Stimulated activated CD8-positive, alpha-beta memory T cell treated with anti-CD3 and anti-CD28 coated beads, Interleukin-12 subunit alpha, Interleukin-12 subunit beta, amount 100 ng/mL, for 24 hours (primary cell): Measurements from ENCODE around the gene TINAGL1.
A peak's percentile ranks its signal among the peaks of the same experiment; 100 is the strongest.

Source experiments
- DNase-seq: peaks from one replicate; pipeline ENCODE4 v3.0.0-alpha.2; 2020; ENCODE audit errors: extremely low read depth

TINAGL1 gene, protein sequence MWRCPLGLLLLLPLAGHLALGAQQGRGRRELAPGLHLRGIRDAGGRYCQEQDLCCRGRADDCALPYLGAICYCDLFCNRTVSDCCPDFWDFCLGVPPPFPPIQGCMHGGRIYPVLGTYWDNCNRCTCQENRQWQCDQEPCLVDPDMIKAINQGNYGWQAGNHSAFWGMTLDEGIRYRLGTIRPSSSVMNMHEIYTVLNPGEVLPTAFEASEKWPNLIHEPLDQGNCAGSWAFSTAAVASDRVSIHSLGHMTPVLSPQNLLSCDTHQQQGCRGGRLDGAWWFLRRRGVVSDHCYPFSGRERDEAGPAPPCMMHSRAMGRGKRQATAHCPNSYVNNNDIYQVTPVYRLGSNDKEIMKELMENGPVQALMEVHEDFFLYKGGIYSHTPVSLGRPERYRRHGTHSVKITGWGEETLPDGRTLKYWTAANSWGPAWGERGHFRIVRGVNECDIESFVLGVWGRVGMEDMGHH

DNA sequence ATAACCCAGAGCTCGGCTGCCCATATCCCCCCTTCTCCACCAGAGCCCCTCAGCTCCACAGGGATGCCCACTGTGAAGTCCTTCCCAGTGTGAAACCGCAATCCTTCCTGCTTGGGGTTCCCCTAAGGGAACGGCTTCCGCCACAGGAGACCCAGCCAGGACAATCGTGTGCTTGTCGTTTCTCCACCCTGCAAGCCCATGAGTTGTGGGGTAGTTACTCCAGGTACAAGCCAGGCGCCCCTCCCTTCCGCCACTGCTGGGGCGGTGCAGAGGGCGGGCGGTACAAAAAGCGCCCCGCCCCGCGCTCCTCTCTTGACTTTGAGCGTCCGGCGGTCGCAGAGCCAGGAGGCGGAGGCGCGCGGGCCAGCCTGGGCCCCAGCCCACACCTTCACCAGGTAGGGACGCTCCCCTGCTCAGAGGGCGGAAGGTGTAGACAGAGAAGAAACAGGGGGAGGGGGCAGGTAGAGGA, at the start of gene TINAGL1:
Gene TINAGL1, plus strand, starts transcription at position 315 of the 469 bp plus-strand sequence. CDS start 634 bp downstream, outside the sequence.
- DNase-seq = no peak

DNA sequence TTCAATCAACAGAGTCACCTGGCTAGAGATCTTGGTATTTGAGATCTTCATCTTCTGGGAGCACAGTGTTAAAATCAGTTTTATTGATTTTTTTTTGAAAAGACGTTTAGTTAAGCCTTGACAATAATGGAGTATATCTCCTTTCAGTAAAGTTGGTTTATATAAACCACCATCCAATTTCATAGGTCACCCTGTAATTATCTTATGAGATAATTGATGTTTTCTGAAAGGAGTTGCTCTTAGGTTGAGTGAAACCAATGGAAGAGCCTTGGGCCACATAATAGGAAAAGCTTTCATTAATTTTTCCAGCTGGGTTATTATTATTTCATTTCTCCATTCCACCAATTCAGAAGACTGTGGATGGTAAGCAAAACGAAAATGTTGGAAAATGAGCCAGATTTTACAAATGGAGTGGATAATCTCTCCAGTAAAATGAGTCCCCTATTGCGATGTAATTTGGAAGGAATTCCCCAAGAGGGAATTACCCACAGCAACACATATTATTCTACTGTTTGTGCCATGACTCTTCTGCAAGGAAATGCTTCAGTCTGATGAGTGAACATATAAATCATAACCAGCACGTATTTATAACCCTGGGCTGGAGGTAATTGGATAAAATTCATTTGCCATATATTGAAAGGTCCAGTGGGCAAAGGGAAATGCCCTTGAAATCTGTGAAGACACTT, 46.2 kb upstream of the TINAGL1 start:
- DNase-seq = no peak

DNA sequence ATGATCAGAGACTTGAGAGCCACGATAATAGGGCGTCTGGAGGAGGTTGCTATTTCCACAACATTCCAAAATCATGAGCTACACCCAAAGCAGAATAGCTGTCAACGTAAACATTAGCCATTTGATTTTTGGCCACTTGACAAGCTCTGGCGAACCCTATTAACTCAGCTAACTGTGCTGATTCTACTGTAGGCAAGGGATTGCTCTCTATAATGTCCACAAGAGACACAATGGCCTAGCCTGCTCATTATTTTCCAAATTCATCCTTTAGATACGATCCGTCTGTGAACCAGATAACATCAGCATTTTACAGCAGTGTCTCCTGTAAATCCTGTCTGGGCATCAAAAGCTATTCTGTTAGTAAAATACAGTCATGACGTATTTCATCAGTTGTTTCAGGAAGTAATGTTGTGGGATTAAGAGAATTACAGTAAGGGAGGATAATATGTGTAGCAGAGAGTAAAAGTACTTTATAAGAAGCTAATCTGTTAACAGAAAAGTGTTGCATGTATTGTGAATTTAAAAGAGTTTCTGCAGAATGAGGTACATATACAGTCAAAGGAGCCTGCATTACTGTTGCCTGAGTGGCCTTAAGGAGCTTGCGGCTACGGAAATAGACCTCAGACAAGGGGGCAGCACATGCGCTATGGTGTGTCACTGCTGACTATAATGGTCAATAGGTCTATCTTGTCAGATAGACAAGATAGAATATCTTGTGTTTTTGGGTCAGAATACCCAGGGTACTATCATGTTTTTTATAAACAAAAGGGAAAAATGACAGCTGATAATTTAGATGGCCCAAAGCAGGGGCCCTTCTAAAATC, 44.9 kb upstream of the TINAGL1 start:
- DNase-seq = no peak

DNA sequence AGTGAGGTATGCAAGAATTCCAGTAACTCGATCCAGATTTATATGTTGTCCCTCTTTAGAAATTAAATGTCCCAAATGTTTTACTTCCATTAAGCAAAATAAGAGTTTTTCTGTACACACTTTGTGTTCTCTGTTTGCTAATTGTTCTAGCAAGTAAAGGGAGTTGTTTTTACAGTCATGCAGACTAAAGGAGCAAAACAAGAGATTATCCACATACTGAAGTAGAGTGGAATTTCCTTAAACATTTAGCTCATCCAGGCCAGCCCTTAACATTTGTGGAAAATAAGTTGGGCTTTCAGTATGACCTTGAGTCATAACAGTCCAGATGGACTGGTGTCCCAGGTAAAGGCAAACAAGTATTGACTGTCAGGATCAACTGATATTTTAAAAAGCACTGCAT, 44.1 kb upstream of the TINAGL1 start:
- DNase-seq = no peak

DNA sequence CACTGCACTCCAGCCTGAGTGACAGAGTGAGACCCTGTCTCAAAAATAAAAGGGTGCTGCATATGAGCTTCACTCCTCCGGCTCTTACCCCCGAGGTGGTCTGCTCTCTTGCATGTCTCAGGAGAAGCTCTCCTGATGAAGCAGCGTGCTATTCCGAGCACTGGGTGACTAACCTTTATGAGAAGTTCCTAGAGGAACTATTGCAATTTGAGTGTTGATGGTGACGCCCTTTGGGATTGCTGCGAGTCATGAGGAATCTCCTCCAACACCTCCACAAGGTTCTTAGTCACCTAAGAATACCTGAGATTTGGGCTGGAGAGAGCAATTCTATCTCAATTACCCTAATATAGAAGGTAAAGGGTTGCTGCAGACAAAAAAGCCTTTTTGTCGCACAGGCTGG, 40.8 kb upstream of the TINAGL1 start:
- DNase-seq = no peak

DNA sequence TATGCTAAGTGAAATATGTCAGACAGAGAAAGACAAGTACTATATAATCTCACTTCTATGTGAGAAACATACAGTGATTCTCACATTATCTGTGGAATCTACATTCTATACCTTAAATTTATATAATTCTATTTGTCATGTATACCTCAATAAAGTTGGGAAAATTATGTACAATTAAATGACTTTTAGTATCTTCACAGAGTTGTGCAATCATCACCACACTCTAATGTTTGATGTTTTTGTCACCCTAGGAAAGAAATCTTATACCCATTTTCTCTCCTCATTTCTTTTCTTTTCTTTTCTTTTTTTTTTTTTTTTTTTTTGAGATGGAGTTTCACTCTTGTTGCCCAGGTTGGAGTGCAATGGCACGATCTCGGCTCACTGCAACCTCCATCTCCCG, 37.0 kb upstream of the TINAGL1 start:
- DNase-seq = no peak

DNA sequence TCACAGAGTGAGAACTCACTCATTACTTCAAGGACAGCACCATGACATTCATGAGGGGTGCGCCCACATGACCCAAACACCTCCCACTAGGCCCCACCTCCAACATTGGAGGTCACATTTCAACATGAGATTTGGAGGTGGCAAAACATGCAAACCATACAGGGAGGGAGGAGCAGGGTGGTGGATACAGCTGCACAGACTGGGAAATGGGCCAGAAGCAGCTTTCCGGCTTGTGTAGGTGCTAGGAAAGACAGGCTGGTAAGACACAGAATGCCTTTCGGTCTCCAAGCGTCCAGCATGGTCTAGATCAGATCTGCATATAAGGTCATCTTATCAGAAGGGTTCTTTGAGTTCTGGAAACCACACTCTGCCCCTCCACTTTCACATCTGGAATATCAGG, 35.1 kb upstream of the TINAGL1 start:
- no peak for DNase-seq

DNA sequence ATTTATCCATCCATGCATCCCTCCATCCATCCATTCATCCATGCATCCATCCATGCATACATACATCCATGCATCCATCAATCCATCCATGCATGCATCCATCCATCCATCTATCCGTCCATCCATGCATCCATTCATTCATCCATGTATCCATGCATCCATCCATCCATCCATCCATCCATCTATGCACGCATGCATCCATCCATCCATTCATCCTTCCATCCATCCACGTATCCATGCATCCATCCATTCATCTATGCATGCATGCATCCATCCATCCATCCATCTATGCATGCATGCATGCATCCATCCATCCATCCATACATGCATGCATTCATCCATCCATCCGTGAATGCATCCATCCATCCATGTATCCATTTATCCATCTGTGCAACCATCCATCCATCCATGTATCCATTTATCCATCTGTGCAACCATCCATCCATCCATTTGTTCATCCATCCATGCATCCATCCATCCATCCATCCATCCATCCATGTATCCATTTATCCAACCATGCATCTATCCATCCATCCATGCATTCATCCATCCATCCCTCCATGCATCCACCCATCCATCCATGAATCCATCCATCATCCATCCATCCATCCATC, 30.3 kb upstream of the TINAGL1 start:
- no peak for DNase-seq

DNA sequence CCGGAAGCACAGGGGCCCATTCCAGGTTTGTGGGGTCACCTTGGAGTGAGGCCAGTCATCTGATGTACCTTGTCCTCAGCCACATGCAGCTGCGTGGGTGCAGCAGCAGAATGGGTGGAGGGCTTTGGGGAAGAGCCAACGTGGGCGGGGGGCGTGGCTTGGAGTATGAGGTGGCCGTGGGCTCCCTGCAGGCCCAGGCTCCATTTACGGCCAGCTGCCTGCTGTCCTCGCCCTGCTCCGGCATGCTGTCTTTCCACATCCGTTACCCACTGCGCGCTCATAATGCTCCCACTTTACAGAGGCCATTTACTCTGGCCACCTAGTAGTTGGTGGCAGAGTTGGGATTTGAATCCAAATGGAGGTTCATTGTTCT, 27.8 kb upstream of the TINAGL1 start:
- DNase-seq = no peak

DNA sequence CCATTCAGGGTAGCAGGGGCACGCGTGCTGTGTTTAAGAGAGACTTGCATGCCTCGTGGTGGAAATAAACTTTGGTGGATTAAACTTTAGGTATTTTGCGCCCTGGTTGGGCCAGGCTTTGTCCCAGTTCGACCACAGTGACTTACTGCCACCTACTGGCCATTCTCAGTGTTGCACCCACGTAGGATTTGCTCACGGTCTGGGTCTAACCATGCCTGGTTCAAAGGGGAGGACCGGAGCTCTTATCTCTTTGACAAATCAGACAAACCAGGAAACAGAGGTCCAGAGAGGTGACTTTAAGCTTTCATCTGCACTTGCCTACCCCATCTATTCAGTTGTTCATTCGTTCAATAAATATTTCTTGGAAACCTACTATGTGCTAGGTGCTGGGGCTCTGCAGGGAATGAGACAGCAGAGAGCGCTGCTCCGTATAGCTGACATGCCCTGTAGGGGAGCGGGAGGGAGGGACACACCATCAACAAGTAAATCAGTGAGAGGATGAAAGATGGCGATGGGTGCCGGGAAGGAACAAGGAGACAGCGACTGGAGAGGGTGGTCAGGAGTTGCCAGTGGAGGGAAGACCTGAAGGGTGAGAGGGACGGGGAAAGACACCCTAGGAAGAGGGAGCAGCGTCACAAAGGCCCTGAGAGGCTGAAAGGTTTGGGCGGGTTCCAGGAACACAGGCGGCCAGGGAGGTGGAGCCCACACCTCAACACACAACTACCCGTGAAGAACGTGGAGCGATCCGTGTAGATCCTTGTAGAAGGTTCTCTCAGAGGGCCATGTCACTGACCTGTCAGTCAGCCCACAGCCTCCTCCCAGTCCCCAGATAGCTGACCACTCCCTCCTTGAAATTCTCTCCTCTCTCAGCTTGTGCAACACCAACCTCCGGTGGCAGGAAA, 27.2 kb upstream of the TINAGL1 start:
- peak; percentile 61 for DNase-seq

DNA sequence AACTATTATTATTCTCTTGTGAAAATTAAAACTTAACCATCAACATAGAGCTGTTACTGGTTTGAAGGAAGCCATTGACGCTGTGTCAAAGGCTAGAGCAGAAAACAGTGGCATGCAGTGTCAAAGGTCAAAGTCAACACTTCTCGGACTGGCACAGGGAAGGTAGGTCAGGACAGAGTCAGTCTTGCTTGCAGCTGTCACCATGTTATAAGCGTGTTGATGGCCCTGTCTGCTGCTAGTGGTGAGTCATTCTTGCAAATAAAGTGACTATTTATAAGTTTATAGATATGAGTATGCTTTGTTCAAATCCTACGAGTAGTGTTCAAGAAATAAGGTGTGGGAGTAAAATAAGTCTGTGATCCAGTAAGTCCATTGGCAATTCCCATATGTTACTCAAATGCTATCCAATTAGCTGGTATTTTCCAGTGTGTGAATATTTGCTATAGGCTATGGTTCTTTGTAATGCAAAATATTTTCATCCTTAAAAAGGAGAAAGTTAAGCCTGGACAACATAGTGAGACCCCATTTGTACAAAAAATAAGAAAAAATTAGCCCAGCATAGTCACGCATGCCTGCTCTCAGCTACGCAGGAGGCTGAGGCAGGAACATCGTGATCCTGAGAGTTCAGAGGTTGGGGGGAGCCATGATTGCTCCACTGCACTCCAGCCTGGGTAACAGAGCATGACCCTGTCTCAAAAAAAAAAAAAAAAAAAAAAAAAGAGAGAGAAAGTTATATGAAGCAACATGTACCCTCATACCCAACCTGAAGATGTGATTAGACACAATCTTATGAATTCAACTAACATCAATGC, 26.3 kb upstream of the TINAGL1 start:
- DNase-seq = no peak

DNA sequence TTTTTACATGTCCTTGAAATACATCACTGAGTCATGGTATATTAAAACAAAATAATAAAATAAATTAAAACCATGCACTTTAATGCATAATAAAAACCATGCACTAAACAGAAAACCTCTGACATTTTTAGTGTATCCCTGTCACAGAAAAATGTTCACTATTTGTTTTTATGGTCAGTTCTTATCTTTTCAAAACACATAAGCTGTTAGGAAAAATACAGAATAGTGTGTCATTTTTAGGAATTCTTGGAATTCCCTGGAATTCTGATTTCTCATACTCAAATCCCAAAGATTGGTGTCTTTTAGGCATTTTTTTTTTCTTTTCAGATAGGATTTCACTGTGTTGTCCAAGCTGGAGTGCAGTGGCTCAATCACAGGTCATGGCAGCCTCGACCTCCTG, 25.1 kb upstream of the TINAGL1 start:
- DNase-seq = no peak

DNA sequence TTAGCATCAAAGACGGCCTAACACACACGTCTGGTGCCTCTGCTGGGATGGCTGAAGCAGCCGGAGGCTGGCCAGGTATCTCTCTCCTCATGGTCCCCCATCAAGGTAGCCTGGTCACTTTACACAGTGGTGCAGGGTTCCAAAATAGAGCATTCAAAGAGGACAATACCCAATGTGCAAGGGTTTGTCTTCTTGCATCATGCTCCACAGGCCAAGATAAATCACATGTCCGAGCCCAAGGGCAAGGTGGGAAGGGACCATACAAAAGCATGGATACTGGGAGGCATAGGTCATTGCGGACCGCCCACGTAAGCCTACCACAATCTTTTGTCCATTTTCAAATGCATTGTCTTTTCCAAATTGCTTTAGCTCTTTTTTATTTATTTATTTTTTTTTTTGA, 23.8 kb upstream of the TINAGL1 start:
- no peak for DNase-seq

DNA sequence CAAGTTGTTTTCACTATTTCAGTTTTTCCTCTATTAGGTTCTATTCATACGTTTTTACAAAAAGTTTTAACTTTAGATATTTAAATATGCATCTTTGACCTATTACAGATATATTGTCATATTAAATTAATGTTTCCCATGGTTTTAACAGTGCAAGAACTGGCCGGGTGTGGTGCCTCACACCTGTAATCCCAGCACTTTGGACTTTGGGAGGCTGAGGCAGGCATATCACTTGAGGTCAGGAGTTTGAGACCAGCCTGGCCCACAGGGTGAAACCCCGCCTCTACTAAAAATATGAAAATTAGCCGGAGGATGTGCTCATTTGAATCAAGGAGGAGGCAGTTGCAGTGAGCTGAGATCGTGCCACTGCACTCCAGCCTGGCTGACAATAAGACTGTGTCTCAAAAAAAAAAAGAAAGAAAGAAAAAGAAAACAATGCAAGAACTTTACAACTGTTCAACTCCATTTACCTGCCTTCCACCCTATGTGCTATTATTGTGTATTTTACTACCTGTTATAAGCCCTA, 19.8 kb upstream of the TINAGL1 start:
- DNase-seq = no peak

DNA sequence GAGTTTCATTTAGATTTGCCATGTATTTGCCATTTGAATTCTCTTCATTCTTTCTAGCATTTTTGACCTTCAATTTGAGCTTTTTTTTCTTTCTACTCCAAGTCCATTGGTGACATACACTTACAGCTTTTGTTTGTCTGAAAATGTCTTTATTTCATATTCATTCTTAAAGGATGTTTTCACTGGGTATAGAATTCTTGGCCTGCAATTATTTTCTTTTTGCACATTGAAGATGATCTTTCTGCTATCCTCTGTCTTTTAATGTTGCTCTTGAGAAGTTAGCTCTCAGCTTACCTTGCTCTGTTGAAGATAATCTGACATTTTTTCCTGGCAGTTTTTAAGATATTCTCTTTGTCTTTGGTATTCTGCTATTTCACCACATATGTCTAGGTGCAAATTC, 16.6 kb upstream of the TINAGL1 start:
- no peak for DNase-seq

DNA sequence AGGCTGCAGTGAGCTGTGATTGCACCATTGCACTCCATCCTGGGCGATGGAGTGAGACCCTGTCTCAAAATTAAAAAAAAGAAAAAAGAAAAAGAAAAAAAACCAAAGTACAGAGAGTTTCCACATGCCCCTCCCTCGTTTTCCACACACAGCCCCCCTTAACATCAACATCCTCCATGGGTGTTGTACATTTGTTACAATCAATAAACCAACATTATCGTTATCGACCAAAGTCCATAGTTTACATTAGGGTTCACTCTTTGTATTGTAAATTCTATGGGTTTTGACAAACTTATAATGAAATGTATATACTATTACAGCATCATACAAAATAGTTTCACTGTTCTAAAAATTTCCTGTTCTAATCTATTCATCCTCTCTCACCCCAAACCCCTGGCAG, 15.9 kb upstream of the TINAGL1 start:
- DNase-seq = no peak

DNA sequence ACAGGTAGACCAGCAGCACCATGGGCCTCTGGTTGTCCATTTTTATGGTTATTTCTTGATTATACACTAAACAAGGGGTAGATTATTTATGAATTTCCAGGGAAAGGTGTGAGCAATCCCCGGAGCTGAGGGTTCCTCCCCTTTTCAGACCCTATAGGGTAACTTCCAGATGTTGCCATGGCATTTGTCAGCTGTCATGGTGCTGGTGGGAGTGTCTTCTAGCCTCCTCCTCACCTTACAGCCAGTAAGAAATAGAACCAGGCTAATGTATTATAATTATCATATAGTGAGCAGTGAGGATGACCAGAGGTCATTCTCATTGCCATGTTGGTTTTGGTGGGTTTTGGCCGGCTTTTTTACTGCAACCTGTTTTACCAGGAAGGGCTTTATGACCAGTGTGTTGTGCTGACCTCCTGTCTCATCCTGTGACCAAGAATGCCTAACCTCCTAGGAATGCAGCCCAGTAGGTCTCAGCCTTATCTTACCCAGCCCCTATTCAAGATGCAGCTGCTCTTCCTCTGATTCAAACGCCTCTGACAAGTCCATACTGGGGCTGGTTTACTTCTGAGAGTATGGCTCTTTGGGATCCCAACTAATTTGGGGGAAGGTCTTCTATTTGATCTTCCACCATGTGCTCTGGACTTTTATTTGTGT, 13.5 kb upstream of the TINAGL1 start:
- DNase-seq = no peak

DNA sequence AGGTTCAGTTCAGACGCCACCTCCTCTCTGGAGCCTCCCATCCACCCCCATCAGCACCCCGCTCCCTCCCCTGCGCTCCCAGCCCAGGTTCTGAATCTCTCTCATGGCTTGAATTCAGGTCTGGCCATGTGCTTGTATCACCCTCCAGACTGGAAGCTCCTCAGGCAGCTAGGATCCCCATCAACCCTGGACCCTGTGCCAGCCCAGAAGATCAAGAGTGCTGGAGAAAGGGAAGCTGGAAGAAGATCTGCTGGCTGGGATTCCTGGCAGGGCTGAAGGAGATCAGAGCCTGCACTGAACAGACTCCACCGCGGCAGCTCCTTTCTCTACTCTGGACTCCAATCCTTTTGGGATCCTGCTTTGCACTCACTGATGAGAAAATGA, 11.7 kb upstream of the TINAGL1 start:
- no peak for DNase-seq

DNA sequence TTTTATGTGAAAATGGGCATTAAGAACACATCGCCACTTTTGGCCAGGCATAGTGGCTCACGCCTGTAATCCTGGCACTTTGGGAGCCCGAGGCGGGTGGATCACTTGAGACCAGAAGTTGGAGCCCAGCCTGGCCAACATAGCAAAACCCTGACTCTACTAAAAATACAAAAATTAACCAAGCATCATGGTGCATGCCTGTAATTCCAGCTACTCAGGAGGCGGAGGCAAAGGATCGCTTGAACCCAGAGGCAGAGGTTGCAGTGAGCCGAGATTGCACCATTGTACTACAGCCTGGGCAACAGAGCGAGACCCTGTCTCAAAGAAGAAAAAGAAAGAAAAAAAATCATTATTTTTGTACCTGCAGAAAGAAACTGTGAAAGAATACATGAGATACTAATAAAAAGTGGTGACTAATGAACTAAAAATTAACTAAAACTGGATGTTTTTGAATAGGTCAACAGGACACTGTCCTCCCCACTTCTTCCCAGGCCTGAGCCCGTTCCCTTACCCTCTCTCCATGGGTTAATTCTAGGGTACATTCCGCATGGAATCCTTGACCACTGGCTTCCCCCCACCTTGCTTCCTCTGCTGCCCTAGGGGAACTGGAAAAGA, 8.3 kb upstream of the TINAGL1 start:
- no peak for DNase-seq
